GM23338 (cell line): ENCODE data around the gene HS6ST3.

Experiments used
- EZH2 ChIP-seq: fragments of 200-600 bp; sonication (generic); IDR thresholded peaks from one replicate; pipeline ENCODE4 v1.8.0; 2017; ENCODE audit warnings: antibody characterized with exemption, mild to moderate bottlenecking, low read depth; ENCODE audit not compliant: unreplicated experiment
- EZH2phosphoT487 ChIP-seq: fragments of 200-600 bp; sonication (generic); IDR thresholded peaks from one replicate; pipeline ENCODE4 v1.8.1; 2018; ENCODE audit warnings: antibody characterized with exemption; ENCODE audit not compliant: unreplicated experiment
- POLR2AphosphoS5 ChIP-seq: IDR thresholded peaks from 2 replicates; pipeline ENCODE4 v1.6.1; 2016; ENCODE audit warnings: antibody characterized with exemption, low read depth
- TF ChIP-seq, protein P1 (sequence below), 2 experiments: fragments of 200-600 bp in 1 of 2; sonication (generic) in 1 of 2; conservative IDR thresholded peaks; 2 replicates each; pipeline versions ENCODE4 v1.5.1 to v1.6.1; 2016 to 2017; ENCODE audit warnings: antibody characterized with exemption in 2 of 2, low read depth in 2 of 2, mild to moderate bottlenecking in 2 of 2, moderate library complexity in 1 of 2

DNA sequence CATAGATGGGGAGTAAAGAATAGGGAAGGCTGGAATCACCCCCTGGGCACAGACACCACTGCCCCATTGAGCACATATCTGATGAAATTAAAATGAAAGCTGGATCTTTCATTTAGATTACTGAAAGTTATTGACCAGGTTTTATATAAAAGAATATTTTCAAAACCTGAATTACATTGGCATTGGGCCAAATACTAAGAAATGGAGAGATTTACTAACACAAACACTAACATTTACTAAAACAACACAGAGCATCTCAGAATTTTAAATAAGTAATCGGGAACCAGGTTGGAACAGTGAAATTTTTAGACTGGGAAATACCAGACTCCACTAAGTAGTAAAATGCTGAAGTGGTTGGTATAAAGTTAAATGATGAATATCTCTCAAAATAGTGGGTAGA, 88.9 kb downstream of the HS6ST3 start:
- TF ChIP-seq, protein P1, sequence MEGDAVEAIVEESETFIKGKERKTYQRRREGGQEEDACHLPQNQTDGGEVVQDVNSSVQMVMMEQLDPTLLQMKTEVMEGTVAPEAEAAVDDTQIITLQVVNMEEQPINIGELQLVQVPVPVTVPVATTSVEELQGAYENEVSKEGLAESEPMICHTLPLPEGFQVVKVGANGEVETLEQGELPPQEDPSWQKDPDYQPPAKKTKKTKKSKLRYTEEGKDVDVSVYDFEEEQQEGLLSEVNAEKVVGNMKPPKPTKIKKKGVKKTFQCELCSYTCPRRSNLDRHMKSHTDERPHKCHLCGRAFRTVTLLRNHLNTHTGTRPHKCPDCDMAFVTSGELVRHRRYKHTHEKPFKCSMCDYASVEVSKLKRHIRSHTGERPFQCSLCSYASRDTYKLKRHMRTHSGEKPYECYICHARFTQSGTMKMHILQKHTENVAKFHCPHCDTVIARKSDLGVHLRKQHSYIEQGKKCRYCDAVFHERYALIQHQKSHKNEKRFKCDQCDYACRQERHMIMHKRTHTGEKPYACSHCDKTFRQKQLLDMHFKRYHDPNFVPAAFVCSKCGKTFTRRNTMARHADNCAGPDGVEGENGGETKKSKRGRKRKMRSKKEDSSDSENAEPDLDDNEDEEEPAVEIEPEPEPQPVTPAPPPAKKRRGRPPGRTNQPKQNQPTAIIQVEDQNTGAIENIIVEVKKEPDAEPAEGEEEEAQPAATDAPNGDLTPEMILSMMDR (conservative IDR thresholded peaks at IDR 0.05; ENCODE audit: low read depth in 2 of 2) = no peak
- TF ChIP-seq EZH2 (no peak), EZH2phosphoT487 (no peak), POLR2AphosphoS5 (no peak)
